Upper lobe of left lung (tissue), 4 donors: ENCODE data around the gene B3GALT5.
"Not testable (repeated sequence)": the region's sequence is repeated elsewhere in the genome, so short reads cannot be mapped to it uniquely, and the experiment has no call there.

Experiments
- EP300 ChIP-seq, 4 donors: sonication (generic); formaldehyde crosslinking; IDR thresholded peaks; one replicate each; pipeline ENCODE4 v1.5.1; 2017; ENCODE audit warnings: antibody characterized with exemption in 4 of 4, control low read depth in 2 of 4
- POLR2A ChIP-seq, 4 donors: fragments of 450-650 bp; IDR thresholded peaks; one replicate each; pipeline ENCODE4 v1.5.1; 2016 to 2017; ENCODE audit warnings: antibody characterized with exemption in 4 of 4, mild to moderate bottlenecking in 2 of 4
- POLR2AphosphoS5 ChIP-seq, 2 donors: sonication (generic); formaldehyde crosslinking; IDR thresholded peaks; one replicate each; pipeline ENCODE4 v1.5.1; 2017; ENCODE audit warnings: antibody characterized with exemption in 2 of 2
- TF ChIP-seq, protein P1 (sequence below), 6 experiments: fragments of 450-650 bp in 4 of 6; fragments of 200-600 bp in 2 of 6; sonication (generic) in 2 of 6; IDR thresholded peaks; one replicate each; pipeline ENCODE4 v1.5.1; 2016 to 2019; ENCODE audit warnings: antibody characterized with exemption in 6 of 6

DNA sequence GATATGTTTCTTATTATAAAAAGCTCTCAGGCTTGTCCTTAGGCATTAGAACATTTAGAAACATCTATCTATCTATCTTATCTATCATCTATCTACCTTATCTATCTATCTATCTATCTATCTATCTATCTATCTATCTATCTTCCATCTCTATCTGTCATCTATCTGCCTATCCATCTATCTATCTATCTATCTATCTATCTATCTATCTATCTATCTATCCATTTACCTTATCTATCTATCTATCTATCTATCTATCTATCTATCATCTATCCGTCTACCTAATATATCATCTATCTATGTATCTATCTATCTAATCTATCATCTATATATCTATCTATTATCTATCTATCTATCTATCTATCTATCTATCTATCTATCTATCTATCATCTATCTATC lies 77.1 kb downstream of the B3GALT5 start:
- TF ChIP-seq, protein P1, sequence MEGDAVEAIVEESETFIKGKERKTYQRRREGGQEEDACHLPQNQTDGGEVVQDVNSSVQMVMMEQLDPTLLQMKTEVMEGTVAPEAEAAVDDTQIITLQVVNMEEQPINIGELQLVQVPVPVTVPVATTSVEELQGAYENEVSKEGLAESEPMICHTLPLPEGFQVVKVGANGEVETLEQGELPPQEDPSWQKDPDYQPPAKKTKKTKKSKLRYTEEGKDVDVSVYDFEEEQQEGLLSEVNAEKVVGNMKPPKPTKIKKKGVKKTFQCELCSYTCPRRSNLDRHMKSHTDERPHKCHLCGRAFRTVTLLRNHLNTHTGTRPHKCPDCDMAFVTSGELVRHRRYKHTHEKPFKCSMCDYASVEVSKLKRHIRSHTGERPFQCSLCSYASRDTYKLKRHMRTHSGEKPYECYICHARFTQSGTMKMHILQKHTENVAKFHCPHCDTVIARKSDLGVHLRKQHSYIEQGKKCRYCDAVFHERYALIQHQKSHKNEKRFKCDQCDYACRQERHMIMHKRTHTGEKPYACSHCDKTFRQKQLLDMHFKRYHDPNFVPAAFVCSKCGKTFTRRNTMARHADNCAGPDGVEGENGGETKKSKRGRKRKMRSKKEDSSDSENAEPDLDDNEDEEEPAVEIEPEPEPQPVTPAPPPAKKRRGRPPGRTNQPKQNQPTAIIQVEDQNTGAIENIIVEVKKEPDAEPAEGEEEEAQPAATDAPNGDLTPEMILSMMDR (IDR thresholded peaks at IDR 0.05): not testable (repeated sequence)
- TF ChIP-seq POLR2AphosphoS5, POLR2A, EP300 (IDR thresholded peaks at IDR 0.05): not testable (repeated sequence)
